HepG2 (cell line): Measurements from ENCODE around the gene COX18. TPM values are rescaled to one million over a fixed set of nuclear protein-coding genes. Genes with fewer than 3 reads are reported as not detected.

Experiments
- ATAC-seq: fragments of 200-7000 bp; cut with Tn5 transposase; 3 replicates; pipeline ENCODE4 v1.9.1; 2020; ENCODE audit warnings: mild to moderate bottlenecking, moderate library complexity
- BruUV-seq: library from RNA; stranded (reverse); fragments of 400-500 nt; replicated peaks from 2 replicates; lab custom pipeline; 2021; lab: Mats Ljungman, UMichigan
- CTCF ChIA-PET: fragments of 300-600 bp; formaldehyde crosslinking; extraction: SDS; loops from one replicate; lab custom pipeline; 2021; ENCODE audit warnings: low total read pairs, inconsistent platforms, low intra/inter-chr PET ratio; lab: Yijun Ruan, JAX
- POLR2A ChIA-PET: fragments of 350-600 bp; sonication (Branson Sonifier 250); formaldehyde crosslinking; loops from one replicate; lab custom pipeline; 2020; ENCODE audit warnings: antibody characterized with exemption, inconsistent platforms; lab: Yijun Ruan, JAX
- DNase-seq: peaks from one replicate; pipeline ENCODE4 v3.0.0-alpha.2; 2015; ENCODE audit warnings: low spot score
- FAIRE-seq: peaks from 3 replicates; lab custom pipeline; 2011; peaks lifted over from hg19 to GRCh38; lab: Jason Lieb, UNC
- H2AFZ ChIP-seq: one replicate; pipeline ENCODE4 v1.6.1; 2011; ENCODE audit warnings: low read length, inconsistent platforms
- H3K27ac ChIP-seq: fragments of 300-600 bp; 3 replicates; pipeline ENCODE4 v1.8.0; 2011; ENCODE audit warnings: mixed run types, mild to moderate bottlenecking, mixed read lengths, low read length, inconsistent platforms; ENCODE audit not compliant: insufficient read depth; ENCODE audit errors: extremely low read length
- H3K27me3 ChIP-seq, 2 experiments: fragments of 200-600 bp in 1 of 2; 2 replicates in 1 of 2; 3 replicates in 1 of 2; pipeline versions ENCODE4 v1.6.0 to v1.8.0; 2011; ENCODE audit warnings: low read length in 2 of 2, mild to moderate bottlenecking in 2 of 2, moderate library complexity in 2 of 2, inconsistent platforms in 1 of 2; ENCODE audit not compliant: insufficient read depth in 2 of 2, control insufficient read depth in 1 of 2
- H3K36me3 ChIP-seq, 2 experiments: fragments of 200-600 bp in 1 of 2; replicated peaks in 1 of 2; 2 replicates in 1 of 2; 3 replicates in 1 of 2; pipeline versions ENCODE4 v1.5.1 to v1.8.0; 2011; ENCODE audit warnings: low read length in 2 of 2, inconsistent platforms in 1 of 2; ENCODE audit not compliant: insufficient read depth in 2 of 2, control insufficient read depth in 1 of 2
- H3K4me1 ChIP-seq: 2 replicates; pipeline ENCODE4 v1.5.1; 2012; ENCODE audit warnings: low read length, inconsistent platforms; ENCODE audit not compliant: insufficient read depth
- H3K4me2 ChIP-seq: 2 replicates; pipeline ENCODE4 v1.6.0; 2011; ENCODE audit warnings: low read depth, low read length, inconsistent platforms
- H3K4me3 ChIP-seq, 3 experiments: fragments of 200-600 bp in 1 of 3; sonication (generic), shearing (Covaris generic) in 1 of 3; replicated peaks in 1 of 3; 2 replicates each; pipeline ENCODE4 v1.5.1; 2011 to 2016; ENCODE audit warnings: low read length in 3 of 3, inconsistent platforms in 2 of 3, low read depth in 2 of 3, mild to moderate bottlenecking in 2 of 3, control low read depth in 1 of 3, mixed read lengths in 1 of 3; ENCODE audit not compliant: insufficient read depth in 1 of 3
- H3K79me2 ChIP-seq: one replicate; pipeline ENCODE4 v1.6.1; 2011; ENCODE audit warnings: low read length, inconsistent platforms; ENCODE audit not compliant: insufficient read depth
- H3K9ac ChIP-seq: 2 replicates; pipeline ENCODE4 v1.6.0; 2011; ENCODE audit warnings: mild to moderate bottlenecking, low read depth, low read length, inconsistent platforms; ENCODE audit not compliant: insufficient read depth
- H3K9me3 ChIP-seq: 2 replicates; pipeline ENCODE4 v1.5.1; 2012; ENCODE audit warnings: mild to moderate bottlenecking, low read length
- H4K20me1 ChIP-seq: 2 replicates; pipeline ENCODE4 v1.6.0; 2011; ENCODE audit warnings: inconsistent platforms, mild to moderate bottlenecking, low read length, moderate library complexity; ENCODE audit not compliant: insufficient read depth
- FLYWCH1 ChIP-seq: sonication (generic); formaldehyde crosslinking; IDR thresholded peaks from 2 replicates; pipeline ENCODE4 v1.8.1; 2023; ENCODE audit warnings: mild to moderate bottlenecking, missing genetic modification reagents
- MIER2 ChIP-seq: IDR thresholded peaks from 2 replicates; pipeline ENCODE4 v1.6.1; 2016; ENCODE audit warnings: missing biosample characterization, missing genetic modification reagents
- MIER3 ChIP-seq: IDR thresholded peaks from 2 replicates; pipeline ENCODE4 v1.6.1; 2016; ENCODE audit warnings: missing compliant biosample characterization, borderline replicate concordance
- RBM22 ChIP-seq: fragments of 200-400 bp; formaldehyde crosslinking; optimal IDR thresholded peaks from 2 replicates; pipeline ENCODE3; 2017; ENCODE audit warnings: mild to moderate bottlenecking, low read length, moderate library complexity
- SMYD3 ChIP-seq: sonication (generic); formaldehyde crosslinking; IDR thresholded peaks from 2 replicates; pipeline ENCODE4 v1.8.1; 2023; ENCODE audit warnings: mild to moderate bottlenecking, missing genetic modification reagents
- SOX5 ChIP-seq: IDR thresholded peaks from 2 replicates; pipeline ENCODE4 v1.6.1; 2016; ENCODE audit warnings: borderline replicate concordance
- SSRP1 ChIP-seq: IDR thresholded peaks from 2 replicates; pipeline ENCODE4 v1.6.1; 2016; ENCODE audit warnings: control low read depth
- TCF7L2 ChIP-seq: IDR thresholded peaks from 2 replicates; pipeline ENCODE4 v1.6.1; 2011; ENCODE audit warnings: mild to moderate bottlenecking, low read depth, low read length, moderate library complexity
- TGIF2 ChIP-seq: IDR thresholded peaks from 2 replicates; pipeline ENCODE4 v1.6.1; 2016; ENCODE audit warnings: control low read depth, missing compliant biosample characterization
- TP53 ChIP-seq: sonication (generic); formaldehyde crosslinking; conservative IDR thresholded peaks from 2 replicates; pipeline ENCODE4 v1.4.0; 2020; ENCODE audit warnings: missing genetic modification reagents
- WIZ ChIP-seq: sonication (generic); formaldehyde crosslinking; IDR thresholded peaks from 2 replicates; pipeline ENCODE4 v1.5.1; 2020; ENCODE audit warnings: mild to moderate bottlenecking, missing genetic modification reagents
- ZNF136 ChIP-seq: sonication (generic); formaldehyde crosslinking; IDR thresholded peaks from 2 replicates; pipeline ENCODE4 v1.8.1; 2022; ENCODE audit warnings: low read depth, mild to moderate bottlenecking, moderate library complexity, missing genetic modification reagents
- ZNF619 ChIP-seq: sonication (generic); formaldehyde crosslinking; IDR thresholded peaks from 2 replicates; pipeline ENCODE4 v1.4.0; 2020; ENCODE audit warnings: mild to moderate bottlenecking, missing genetic modification reagents
- WGBS: methylation state at CpG from one replicate; pipeline ENCODE4 v1.1.6; 2017; ENCODE audit warnings: low lambda C conversion rate; 5-methylcytosine and 5-hydroxymethylcytosine counted together
- in situ Hi-C: cut with HindIII; loops from 2 replicates; pipeline ENCODE4 v1.10.0; 2017; ENCODE audit warnings: low pct_unique_long_range_greater_than_20kb; ENCODE audit not compliant: extremely low pct_ligation_motif_present
- intact Hi-C: fragments of 100-400 bp; cut with micrococcal nuclease; formaldehyde crosslinking; loops from one replicate; pipeline ENCODE4 v1.10.0; 2022; ENCODE audit not compliant: unreplicated experiment
- polyA plus RNA-seq, 8 experiments: library from polyadenylated mRNA; depleted of rRNA in 3 of 8; stranded (reverse) in 7 of 8; unstranded in 1 of 8; fragments of >200 nt; fragmentation: Illumina TruSeq in 4 of 8; extraction: Trizol in 4 of 8; gene quantifications; 2 replicates each; pipeline versions ENCODE4 v1.2.1 to v1.2.3, GENCODE V29; 2011 to 2016; ENCODE audit warnings: low read depth in 4 of 8, missing spikeins in 1 of 8, mixed read lengths in 1 of 8; ENCODE audit not compliant: insufficient read depth in 1 of 8
- total RNA-seq, 5 experiments: library from RNA; depleted of rRNA; stranded (reverse); fragments of >200 nt; fragmentation: Illumina TruSeq; extraction: Trizol; gene quantifications; 2 replicates each; pipeline ENCODE4 v1.2.3, GENCODE V29; 2016; ENCODE audit warnings: low read depth in 1 of 5
- TF ChIP-seq, protein P1 (sequence below): sonication (generic); formaldehyde crosslinking; IDR thresholded peaks from 2 replicates; pipeline ENCODE4 v1.5.0; 2020; ENCODE audit warnings: mild to moderate bottlenecking, missing genetic modification reagents
- TF ChIP-seq, protein P2 (sequence below): sonication (generic); formaldehyde crosslinking; IDR thresholded peaks from 2 replicates; pipeline ENCODE4 v1.4.0; 2020; ENCODE audit warnings: low read depth, mild to moderate bottlenecking, missing genetic modification reagents

Gene COX18
- total and polyA plus RNA-seq, 2 of the 13 experiments (the other 11 are each of a cell fraction or from before 2014, with no cell fraction given): 8.7 to 21.3 TPM

DNA sequence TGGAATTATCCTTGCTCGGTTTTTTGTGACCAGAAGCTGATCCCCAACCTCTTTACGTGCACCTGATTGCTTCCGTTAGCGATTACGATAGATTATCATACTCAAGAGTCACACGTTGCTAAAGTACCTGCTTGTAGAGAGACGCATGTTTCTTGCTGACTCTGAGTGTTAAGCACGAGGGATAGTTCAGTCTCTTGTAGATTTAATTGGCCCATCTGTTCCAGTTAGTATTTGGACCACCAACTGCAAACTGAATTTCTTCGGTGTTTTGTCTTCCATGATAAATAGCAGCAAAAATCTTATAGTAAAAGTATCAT lies 516 bp upstream of the COX18 start:
- intact Hi-C loops: no loop called here
- ATAC-seq: peak; percentile 8
- BruUV-seq: TSS peak; percentile 98
- Histone ChIP-seq H3K4me3 (peak overlapping the region; percentile 49 to 83 (median 79); a peak in 5 of 6 replicates), H3K4me2 (peak overlapping the region; percentile 89)
- TF ChIP-seq RBM22 (peak; percentile 5), FLYWCH1 (peak; percentile 38; the same call in 1 of the 2 replicates), TP53 (CRISPR knock-in tag) (0 out of 2 replicates have a peak, but pooled peaks have one; percentile 8), SOX5 (0 out of 2 replicates have a peak, but pooled peaks have one; percentile 3), TGIF2 (CRISPR knock-in tag) (peak; percentile 12; the same call in 1 of the 2 replicates), MIER3 (CRISPR knock-in tag) (peak; percentile 1; the same call in 1 of the 2 replicates), ZNF619 (CRISPR knock-in tag) (no peak), ZNF136 (CRISPR knock-in tag) (no peak), TCF7L2 (no peak), WIZ (CRISPR knock-in tag) (0 out of 2 replicates have a peak, but pooled peaks have one; percentile 2), SMYD3 (CRISPR knock-in tag) (0 out of 2 replicates have a peak, but pooled peaks have one; percentile 40), SSRP1 (CRISPR knock-in tag) (0 out of 2 replicates have a peak, but pooled peaks have one; percentile 20), MIER2 (0 out of 2 replicates have a peak, but pooled peaks have one; percentile 5)
- TF ChIP-seq, protein P1, sequence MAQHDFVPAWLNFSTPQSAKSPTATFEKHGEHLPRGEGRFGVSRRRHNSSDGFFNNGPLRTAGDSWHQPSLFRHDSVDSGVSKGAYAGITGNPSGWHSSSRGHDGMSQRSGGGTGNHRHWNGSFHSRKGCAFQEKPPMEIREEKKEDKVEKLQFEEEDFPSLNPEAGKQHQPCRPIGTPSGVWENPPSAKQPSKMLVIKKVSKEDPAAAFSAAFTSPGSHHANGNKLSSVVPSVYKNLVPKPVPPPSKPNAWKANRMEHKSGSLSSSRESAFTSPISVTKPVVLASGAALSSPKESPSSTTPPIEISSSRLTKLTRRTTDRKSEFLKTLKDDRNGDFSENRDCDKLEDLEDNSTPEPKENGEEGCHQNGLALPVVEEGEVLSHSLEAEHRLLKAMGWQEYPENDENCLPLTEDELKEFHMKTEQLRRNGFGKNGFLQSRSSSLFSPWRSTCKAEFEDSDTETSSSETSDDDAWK: no peak
- TF ChIP-seq, protein P2, sequence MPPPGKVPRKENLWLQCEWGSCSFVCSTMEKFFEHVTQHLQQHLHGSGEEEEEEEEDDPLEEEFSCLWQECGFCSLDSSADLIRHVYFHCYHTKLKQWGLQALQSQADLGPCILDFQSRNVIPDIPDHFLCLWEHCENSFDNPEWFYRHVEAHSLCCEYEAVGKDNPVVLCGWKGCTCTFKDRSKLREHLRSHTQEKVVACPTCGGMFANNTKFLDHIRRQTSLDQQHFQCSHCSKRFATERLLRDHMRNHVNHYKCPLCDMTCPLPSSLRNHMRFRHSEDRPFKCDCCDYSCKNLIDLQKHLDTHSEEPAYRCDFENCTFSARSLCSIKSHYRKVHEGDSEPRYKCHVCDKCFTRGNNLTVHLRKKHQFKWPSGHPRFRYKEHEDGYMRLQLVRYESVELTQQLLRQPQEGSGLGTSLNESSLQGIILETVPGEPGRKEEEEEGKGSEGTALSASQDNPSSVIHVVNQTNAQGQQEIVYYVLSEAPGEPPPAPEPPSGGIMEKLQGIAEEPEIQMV (CRISPR knock-in tag): 0 out of 2 replicates have a peak, but pooled peaks have one; percentile 6
- TF ChIP-seq, all 625 proteins: peak for 11
- Histone ChIP-seq H3K27ac (peak overlapping the region; percentile 95), H3K27me3 (no peaks in the 10 kb centered on the region; a peak in 1 of 5 replicates), H2AFZ (peak overlapping the region; percentile 59), H3K9ac (peak overlapping the region; percentile 91), H3K36me3 (0 out of 5 replicates have a peak, but pooled peaks cover 1 to 5% of the 10 kb centered on the region in 2 experiments), H3K4me1 (peaks cover 23% of the 10 kb centered on the region), H3K9me3 (no peaks in the 10 kb centered on the region), H3K79me2 (peaks cover 16% of the 10 kb centered on the region), H4K20me1 (no peaks in the 10 kb centered on the region)
- in situ Hi-C loops: no loop called here
- WGBS: 15% methylated on average over 9 of the region's 9 CpGs
- DNase-seq (no peak), FAIRE-seq (no peak)
- POLR2A ChIA-PET: interaction anchor here (1.1 to 3.0 kb wide), 3 partner anchors 11 to 189 kb away, joined by 3 to 20 read pairs (median 5); partner anchors contain the start of gene ANKRD17
- CTCF ChIA-PET: no interaction called here
